IMR-90 (cell line): ENCODE data around the gene CCDC88B. TPM values are rescaled to one million over a fixed set of nuclear protein-coding genes. Genes with fewer than 3 reads are reported as not detected.

Experiments used
- ATAC-seq: fragments of 200-7000 bp; cut with Tn5 transposase; 2 replicates; pipeline ENCODE4 v1.9.1; 2020; ENCODE audit warnings: low read depth, mild to moderate bottlenecking, moderate library complexity
- BruUV-seq: library from RNA; stranded (reverse); fragments of 400-500 nt; replicated peaks from 2 replicates; lab custom pipeline; 2021; lab: Mats Ljungman, UMichigan
- CTCF ChIA-PET: fragments of 300-600 bp; formaldehyde crosslinking; extraction: SDS; loops from one replicate; lab custom pipeline; 2021; ENCODE audit warnings: antibody characterized with exemption; lab: Yijun Ruan, JAX
- POLR2A ChIA-PET: fragments of 300-600 bp; sonication (Branson Sonifier 250); formaldehyde crosslinking; loops from one replicate; lab custom pipeline; 2022; ENCODE audit warnings: antibody characterized with exemption; ENCODE audit not compliant: unreplicated experiment; lab: Charles Lee
- DNase-seq: peaks from one replicate; pipeline ENCODE4 v3.0.0; 2013
- H2AFZ ChIP-seq: replicated peaks from 2 replicates; pipeline ENCODE3; 2013; ENCODE audit warnings: low read length, mild to moderate bottlenecking; ENCODE audit not compliant: poor library complexity
- H2AK5ac ChIP-seq: 2 replicates; pipeline ENCODE4 v1.6.1; 2013; ENCODE audit warnings: low read depth, low read length, inconsistent platforms
- H2AK9ac ChIP-seq: replicated peaks from 2 replicates; pipeline ENCODE3; 2013; ENCODE audit warnings: mild to moderate bottlenecking, low read depth, low read length, moderate library complexity; ENCODE audit not compliant: poor library complexity
- H2BK120ac ChIP-seq: 2 replicates; pipeline ENCODE4 v1.6.1; 2013; ENCODE audit warnings: low read depth, low read length, inconsistent platforms
- H2BK15ac ChIP-seq: 3 replicates; pipeline ENCODE4 v1.6.1; 2013; ENCODE audit warnings: low read depth, low read length, inconsistent platforms
- H2BK20ac ChIP-seq: 2 replicates; pipeline ENCODE4 v1.6.1; 2013; ENCODE audit warnings: low read depth, mild to moderate bottlenecking, inconsistent platforms, low read length, moderate library complexity
- H2BK5ac ChIP-seq: 2 replicates; pipeline ENCODE4 v1.6.1; 2013; ENCODE audit warnings: mild to moderate bottlenecking, low read depth, low read length, inconsistent platforms; ENCODE audit not compliant: poor library complexity, severe bottlenecking
- H3K14ac ChIP-seq: replicated peaks from 2 replicates; pipeline ENCODE4 v1.6.1; 2013; ENCODE audit warnings: low read depth, low read length, inconsistent platforms
- H3K18ac ChIP-seq: 2 replicates; pipeline ENCODE4 v1.6.1; 2013; ENCODE audit warnings: low read depth, low read length, control low read depth
- H3K23ac ChIP-seq: 2 replicates; pipeline ENCODE4 v1.6.1; 2013; ENCODE audit warnings: low read depth, low read length, inconsistent platforms
- H3K27ac ChIP-seq: 2 replicates; pipeline ENCODE4 v1.5.1; 2013; ENCODE audit warnings: mild to moderate bottlenecking, control low read depth, low read length; ENCODE audit not compliant: insufficient read depth
- H3K27me3 ChIP-seq: 2 replicates; pipeline ENCODE4 v1.6.1; 2013; ENCODE audit warnings: low read length; ENCODE audit not compliant: control insufficient read depth, insufficient read depth
- H3K36me3 ChIP-seq: 2 replicates; pipeline ENCODE4 v1.6.1; 2013; ENCODE audit warnings: low read length, mixed read lengths; ENCODE audit not compliant: control insufficient read depth, insufficient read depth
- H3K4ac ChIP-seq: 2 replicates; pipeline ENCODE4 v1.6.1; 2013; ENCODE audit warnings: low read depth, low read length, inconsistent platforms
- H3K4me1 ChIP-seq: 2 replicates; pipeline ENCODE4 v1.6.1; 2013; ENCODE audit warnings: low read length, mixed read lengths; ENCODE audit not compliant: control insufficient read depth, insufficient read depth
- H3K4me2 ChIP-seq: 2 replicates; pipeline ENCODE4 v1.6.1; 2013; ENCODE audit warnings: low read depth, mild to moderate bottlenecking, control low read depth, low read length, moderate library complexity
- H3K4me3 ChIP-seq: 2 replicates; pipeline ENCODE4 v1.5.1; 2013; ENCODE audit warnings: low read depth, mild to moderate bottlenecking, control low read depth, low read length, moderate library complexity; ENCODE audit not compliant: insufficient read depth
- H3K56ac ChIP-seq: 2 replicates; pipeline ENCODE4 v1.6.1; 2013; ENCODE audit warnings: low read length, inconsistent platforms; ENCODE audit not compliant: insufficient read depth; ENCODE audit errors: extremely low read depth
- H3K79me1 ChIP-seq, 2 experiments: 2 replicates each; pipeline ENCODE4 v1.6.1; 2013; ENCODE audit warnings: low read length in 2 of 2, inconsistent platforms in 1 of 2, low read depth in 1 of 2
- H3K9ac ChIP-seq: 2 replicates; pipeline ENCODE4 v1.6.1; 2013; ENCODE audit warnings: low read depth, low read length, control low read depth
- H3K9me1 ChIP-seq: 2 replicates; pipeline ENCODE4 v1.6.1; 2013; ENCODE audit warnings: low read length, inconsistent platforms; ENCODE audit not compliant: insufficient read depth
- H3K9me3 ChIP-seq: 2 replicates; pipeline ENCODE4 v1.6.1; 2013; ENCODE audit warnings: low read length; ENCODE audit not compliant: control insufficient read depth, insufficient read depth
- H4K20me1 ChIP-seq: 2 replicates; pipeline ENCODE4 v1.6.1; 2013; ENCODE audit warnings: low read length, inconsistent platforms; ENCODE audit not compliant: insufficient read depth
- H4K5ac ChIP-seq: 2 replicates; pipeline ENCODE4 v1.6.1; 2013; ENCODE audit warnings: mild to moderate bottlenecking, low read depth, low read length, control low read depth
- H4K8ac ChIP-seq, 2 experiments: 2 replicates each; pipeline ENCODE4 v1.6.1; 2013; ENCODE audit warnings: low read depth in 2 of 2, low read length in 2 of 2, control low read depth in 1 of 2, inconsistent platforms in 1 of 2
- H4K91ac ChIP-seq: 2 replicates; pipeline ENCODE4 v1.6.1; 2013; ENCODE audit warnings: low read depth, low read length, inconsistent platforms; ENCODE audit not compliant: insufficient read depth
- BHLHE40 ChIP-seq: fragments of 150-350 bp; IDR thresholded peaks from 2 replicates; pipeline ENCODE4 v1.6.1; 2016; ENCODE audit warnings: mild to moderate bottlenecking, low read depth, low read length
- CHD1 ChIP-seq: IDR thresholded peaks from 2 replicates; pipeline ENCODE4 v1.6.1; 2012; ENCODE audit warnings: low read depth, low read length, improper control_type of control experiment
- FOS ChIP-seq: fragments of 150-350 bp; IDR thresholded peaks from 2 replicates; pipeline ENCODE4 v1.6.1; 2016; ENCODE audit warnings: low read depth, low read length
- MAFK ChIP-seq: IDR thresholded peaks from 2 replicates; pipeline ENCODE4 v1.6.1; 2012; ENCODE audit warnings: low read depth, low read length, improper control_type of control experiment
- MAZ ChIP-seq: IDR thresholded peaks from 2 replicates; pipeline ENCODE4 v1.6.1; 2012; ENCODE audit warnings: low read depth, mild to moderate bottlenecking, low read length, improper control_type of control experiment, moderate library complexity, borderline replicate concordance
- MXI1 ChIP-seq: IDR thresholded peaks from 2 replicates; pipeline ENCODE4 v1.6.1; 2012; ENCODE audit warnings: low read depth, mild to moderate bottlenecking, low read length, moderate library complexity, borderline replicate concordance
- POLR2A ChIP-seq: IDR thresholded peaks from 2 replicates; pipeline ENCODE4 v1.6.1; 2012; ENCODE audit warnings: mild to moderate bottlenecking, low read depth, low read length
- RAD21 ChIP-seq: IDR thresholded peaks from 2 replicates; pipeline ENCODE4 v1.6.1; 2012; ENCODE audit warnings: low read length, improper control_type of control experiment
- RCOR1 ChIP-seq: IDR thresholded peaks from 2 replicates; pipeline ENCODE4 v1.6.1; 2012; ENCODE audit warnings: mild to moderate bottlenecking, low read length, improper control_type of control experiment; ENCODE audit not compliant: insufficient replicate concordance
- RFX5 ChIP-seq: IDR thresholded peaks from 2 replicates; pipeline ENCODE4 v1.8.0; 2012; ENCODE audit warnings: low read depth, mild to moderate bottlenecking, low read length, moderate library complexity
- SMC3 ChIP-seq: fragments of 150-350 bp; IDR thresholded peaks from 2 replicates; pipeline ENCODE4 v1.6.1; 2016; ENCODE audit warnings: low read depth, mild to moderate bottlenecking, antibody characterized with exemption, low read length, moderate library complexity
- WGBS, 2 experiments: methylation state at CpG; one replicate each; pipeline versions ENCODE4 v1.1.5 to v1.1.7; 2013; ENCODE audit warnings: missing lambda C conversion rate in 2 of 2; ENCODE audit not compliant: insufficient read length in 1 of 2; ENCODE audit errors: extremely low coverage in 2 of 2; 5-methylcytosine and 5-hydroxymethylcytosine counted together
- dilution Hi-C: fragments of 300-500 bp; cut with HindIII; formaldehyde crosslinking; loops from one replicate; pipeline ENCODE4 v1.14.3; 2018; ENCODE audit warnings: low sequenced_read_pairs; ENCODE audit not compliant: unreplicated experiment
- in situ Hi-C: fragments of 300-500 bp; cut with MboI; formaldehyde crosslinking; loops from 3 replicates; pipeline ENCODE4 v1.14.3; 2019; ENCODE audit warnings: low sequenced_read_pairs, inconsistent platforms, mixed read lengths
- intact Hi-C: fragments of 100-400 bp; cut with micrococcal nuclease; formaldehyde crosslinking; loops from 2 replicates; pipeline ENCODE4 v1.10.0; 2022
- polyA plus RNA-seq, 3 experiments: library from polyadenylated mRNA; depleted of rRNA; stranded (reverse); fragments of >200 nt; gene quantifications; 2 replicates each; pipeline ENCODE4 v1.2.3, GENCODE V29; 2012; ENCODE audit warnings: low replicate concordance in 1 of 3
- total RNA-seq: library from RNA; depleted of rRNA; stranded (reverse); fragments of >200 nt; gene quantifications from 2 replicates; pipeline ENCODE4 v1.2.3, GENCODE V29; 2012
- TF ChIP-seq, protein P1 (sequence below): conservative IDR thresholded peaks from 2 replicates; pipeline ENCODE4 v1.5.1; 2012; ENCODE audit warnings: mild to moderate bottlenecking, low read depth, low read length, improper control_type of control experiment
- TF ChIP-seq, protein P2 (sequence below): fragments of 150-350 bp; IDR thresholded peaks from 2 replicates; pipeline ENCODE4 v1.6.1; 2017; ENCODE audit warnings: mild to moderate bottlenecking, antibody characterized with exemption, low read length, low read depth

CCDC88B gene
- total and polyA plus RNA-seq, 2 of the 4 experiments (the other 2 are of a cell fraction) = 1.3 to 2.5 TPM

DNA sequence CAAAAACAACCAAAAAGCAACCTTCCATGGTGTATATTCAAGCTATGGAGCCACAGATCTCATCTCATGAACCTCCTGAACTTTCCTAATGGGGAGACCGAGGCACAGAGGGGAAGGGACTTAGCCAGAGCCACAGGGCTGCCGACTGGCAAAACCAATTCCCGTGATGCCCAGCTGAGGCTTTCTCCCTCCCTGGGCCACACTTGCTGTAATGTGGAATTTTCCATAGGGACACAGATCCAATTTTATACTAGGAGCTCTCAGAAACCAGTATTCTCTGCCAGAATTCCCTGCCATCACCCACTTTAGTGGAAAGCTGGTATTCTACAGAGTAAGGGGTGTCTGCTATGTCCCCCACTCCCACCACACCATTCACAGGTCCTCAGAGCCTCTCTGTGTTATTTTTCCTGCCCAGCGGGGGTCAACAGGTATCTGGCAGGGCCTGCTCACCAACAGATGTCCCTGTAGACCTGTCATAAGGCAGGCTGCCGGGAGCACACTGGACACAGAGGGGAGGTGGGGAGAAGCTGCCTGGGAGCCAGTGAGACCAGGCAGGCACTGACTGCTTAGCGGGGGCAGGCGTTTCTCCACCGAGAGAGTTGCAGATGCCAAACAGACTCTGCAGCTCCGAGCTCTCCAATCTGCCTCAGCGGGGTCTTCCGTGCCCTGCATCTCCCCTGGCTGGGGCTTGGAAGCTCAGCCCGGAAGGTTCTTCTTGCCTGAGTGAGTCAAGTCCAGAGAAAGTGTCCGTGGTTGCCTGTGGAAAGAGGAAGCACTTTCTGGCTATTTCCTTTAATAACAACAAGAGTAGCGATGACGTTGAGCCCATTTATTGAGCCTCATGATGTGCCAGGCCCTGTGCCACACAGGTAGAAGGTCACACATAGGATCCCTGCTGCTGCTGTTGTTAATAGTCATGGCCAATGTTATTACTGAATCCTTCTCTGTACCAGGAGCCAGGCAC, 45.3 kb downstream of the CCDC88B start:
- no peak overlapping the region for H3K4ac ChIP-seq
- 63% methylated on average over 3 of the region's 15 CpGs; no CpG with 5 or more reads in 1 of the 2 experiments for WGBS, 2 experiments
- H3K9ac ChIP-seq = no peak overlapping the region
- no peak for TF ChIP-seq BHLHE40
- TF ChIP-seq POLR2A = no peak
- TF ChIP-seq RCOR1 = no peak
- TF ChIP-seq FOS = no peak
- TF ChIP-seq CHD1 = no peak
- no peak for TF ChIP-seq MAFK
- no peak for TF ChIP-seq RAD21
- TF ChIP-seq MXI1 = no peak
- no peak for TF ChIP-seq SMC3
- TF ChIP-seq RFX5 = no peak
- TF ChIP-seq, protein P1, sequence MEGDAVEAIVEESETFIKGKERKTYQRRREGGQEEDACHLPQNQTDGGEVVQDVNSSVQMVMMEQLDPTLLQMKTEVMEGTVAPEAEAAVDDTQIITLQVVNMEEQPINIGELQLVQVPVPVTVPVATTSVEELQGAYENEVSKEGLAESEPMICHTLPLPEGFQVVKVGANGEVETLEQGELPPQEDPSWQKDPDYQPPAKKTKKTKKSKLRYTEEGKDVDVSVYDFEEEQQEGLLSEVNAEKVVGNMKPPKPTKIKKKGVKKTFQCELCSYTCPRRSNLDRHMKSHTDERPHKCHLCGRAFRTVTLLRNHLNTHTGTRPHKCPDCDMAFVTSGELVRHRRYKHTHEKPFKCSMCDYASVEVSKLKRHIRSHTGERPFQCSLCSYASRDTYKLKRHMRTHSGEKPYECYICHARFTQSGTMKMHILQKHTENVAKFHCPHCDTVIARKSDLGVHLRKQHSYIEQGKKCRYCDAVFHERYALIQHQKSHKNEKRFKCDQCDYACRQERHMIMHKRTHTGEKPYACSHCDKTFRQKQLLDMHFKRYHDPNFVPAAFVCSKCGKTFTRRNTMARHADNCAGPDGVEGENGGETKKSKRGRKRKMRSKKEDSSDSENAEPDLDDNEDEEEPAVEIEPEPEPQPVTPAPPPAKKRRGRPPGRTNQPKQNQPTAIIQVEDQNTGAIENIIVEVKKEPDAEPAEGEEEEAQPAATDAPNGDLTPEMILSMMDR = no peak
- no peak for TF ChIP-seq MAZ
- TF ChIP-seq, protein P2, sequence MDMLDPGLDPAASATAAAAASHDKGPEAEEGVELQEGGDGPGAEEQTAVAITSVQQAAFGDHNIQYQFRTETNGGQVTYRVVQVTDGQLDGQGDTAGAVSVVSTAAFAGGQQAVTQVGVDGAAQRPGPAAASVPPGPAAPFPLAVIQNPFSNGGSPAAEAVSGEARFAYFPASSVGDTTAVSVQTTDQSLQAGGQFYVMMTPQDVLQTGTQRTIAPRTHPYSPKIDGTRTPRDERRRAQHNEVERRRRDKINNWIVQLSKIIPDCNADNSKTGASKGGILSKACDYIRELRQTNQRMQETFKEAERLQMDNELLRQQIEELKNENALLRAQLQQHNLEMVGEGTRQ = no peak
- ATAC-seq (0 out of 2 replicates have a peak, but pooled peaks have one; percentile 22), DNase-seq (no peak)
- H2AK5ac ChIP-seq = no peak overlapping the region
- no TSS peak for BruUV-seq
- H3K36me3 ChIP-seq = no peaks in the 10 kb centered on the region
- H3K4me1 ChIP-seq = no peaks in the 10 kb centered on the region
- no peak overlapping the region for H2AK9ac ChIP-seq
- no peak overlapping the region for H2BK20ac ChIP-seq
- H2BK120ac ChIP-seq = no peak overlapping the region
- no peak overlapping the region for H3K14ac ChIP-seq
- H3K56ac ChIP-seq = no peak overlapping the region
- intact Hi-C loops (no loop called here), dilution Hi-C loops (no loop called here), in situ Hi-C loops (no loop called here)
- H4K91ac ChIP-seq = no peak overlapping the region
- 0 out of 2 replicates have a peak, but pooled peaks cover 3% of the 10 kb centered on the region for H3K9me1 ChIP-seq
- H2BK15ac ChIP-seq = no peak overlapping the region
- peaks cover 3% of the 10 kb centered on the region for H3K9me3 ChIP-seq
- ChIA-PET CTCF (interaction anchor here (0.6 to 0.8 kb wide), 2 partner anchors 11 to 30 kb away, joined by 4 to 5 read pairs; no protein-coding TSS in a partner anchor), POLR2A (no interaction called here)
- H3K4me2 ChIP-seq = no peak overlapping the region
- H2AFZ ChIP-seq = no peak overlapping the region
- no peak overlapping the region for H3K18ac ChIP-seq
- H3K27me3 ChIP-seq = peaks cover 51% of the 10 kb centered on the region
- no peak overlapping the region for H3K27ac ChIP-seq
- no peak overlapping the region for H2BK5ac ChIP-seq
- H3K79me1 ChIP-seq = no peaks in the 10 kb centered on the region
- H3K23ac ChIP-seq = no peak overlapping the region
- H4K5ac ChIP-seq = no peak overlapping the region
- H3K4me3 ChIP-seq = no peak overlapping the region
- no peaks in the 10 kb centered on the region for H4K20me1 ChIP-seq
- no peak overlapping the region for H4K8ac ChIP-seq
